HG03280 (cell line): Measurements from ENCODE around the gene FBXO41.

Experiments
- ATAC-seq: cut with Tn5 transposase; IDR thresholded peaks from one replicate; pipeline ENCODE4 v1.9.1; 2021; ENCODE audit warnings: mild to moderate bottlenecking, moderate library complexity; ENCODE audit not compliant: unreplicated experiment

The FBXO41 gene

DNA sequence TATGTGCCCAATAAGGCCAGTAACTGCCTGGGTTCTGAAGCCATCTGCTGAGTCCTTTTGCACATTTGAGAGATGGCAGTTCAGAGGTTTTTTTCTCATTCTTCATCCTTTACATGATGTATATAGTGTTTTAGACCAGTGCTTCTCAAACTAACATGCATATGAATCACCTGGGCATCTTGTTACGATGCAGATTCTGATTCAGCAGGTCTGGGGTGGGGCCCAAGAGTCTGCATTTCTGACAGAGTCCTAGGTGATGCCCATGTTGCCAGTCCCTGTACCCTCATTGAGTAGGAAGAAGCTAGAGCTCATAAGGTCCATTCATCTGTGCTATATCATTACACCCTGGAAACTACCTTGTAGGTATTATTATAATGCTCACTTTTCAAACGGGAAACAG, 66.5 kb downstream of the FBXO41 start:
- ATAC-seq = no peak

DNA sequence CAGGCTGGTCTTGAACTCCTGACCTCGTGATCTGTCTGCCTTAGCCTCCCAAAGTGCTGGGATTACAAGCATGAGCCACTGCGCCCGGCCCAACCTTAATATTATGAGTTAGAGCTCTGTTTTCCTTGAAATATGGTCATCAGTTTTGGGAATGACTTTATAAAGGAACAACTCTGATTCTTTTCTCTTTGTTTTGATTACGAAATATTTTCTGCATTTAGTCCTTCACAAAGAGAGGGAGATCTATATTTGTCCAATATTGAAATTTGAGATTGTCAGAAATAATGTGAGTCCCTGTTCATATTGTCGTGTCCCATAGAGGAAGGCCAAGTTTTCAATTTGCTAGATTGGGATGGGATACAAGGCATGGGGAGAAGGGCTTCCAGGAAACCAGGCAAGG, 67.1 kb downstream of the FBXO41 start:
- ATAC-seq = no peak

DNA sequence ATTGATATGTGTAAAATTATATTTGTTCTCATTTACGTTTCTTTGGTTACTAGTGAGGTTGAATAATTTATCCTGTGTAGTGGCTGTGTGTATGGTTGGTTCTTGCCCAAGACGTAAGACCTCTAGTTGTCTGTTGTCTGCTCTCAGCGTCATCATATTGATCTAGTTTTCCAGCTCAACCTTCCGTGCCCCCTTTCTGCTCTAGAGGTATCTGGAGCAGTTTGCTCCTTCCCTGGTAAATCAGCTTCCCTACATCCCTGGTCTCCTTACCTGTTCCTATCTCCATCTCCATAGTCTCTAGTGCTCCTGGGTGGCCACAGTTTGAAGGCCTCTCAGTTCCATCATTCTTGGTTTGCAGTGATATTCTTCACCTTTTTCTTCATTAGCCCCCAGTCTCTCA, 69.0 kb downstream of the FBXO41 start:
- ATAC-seq = no peak

DNA sequence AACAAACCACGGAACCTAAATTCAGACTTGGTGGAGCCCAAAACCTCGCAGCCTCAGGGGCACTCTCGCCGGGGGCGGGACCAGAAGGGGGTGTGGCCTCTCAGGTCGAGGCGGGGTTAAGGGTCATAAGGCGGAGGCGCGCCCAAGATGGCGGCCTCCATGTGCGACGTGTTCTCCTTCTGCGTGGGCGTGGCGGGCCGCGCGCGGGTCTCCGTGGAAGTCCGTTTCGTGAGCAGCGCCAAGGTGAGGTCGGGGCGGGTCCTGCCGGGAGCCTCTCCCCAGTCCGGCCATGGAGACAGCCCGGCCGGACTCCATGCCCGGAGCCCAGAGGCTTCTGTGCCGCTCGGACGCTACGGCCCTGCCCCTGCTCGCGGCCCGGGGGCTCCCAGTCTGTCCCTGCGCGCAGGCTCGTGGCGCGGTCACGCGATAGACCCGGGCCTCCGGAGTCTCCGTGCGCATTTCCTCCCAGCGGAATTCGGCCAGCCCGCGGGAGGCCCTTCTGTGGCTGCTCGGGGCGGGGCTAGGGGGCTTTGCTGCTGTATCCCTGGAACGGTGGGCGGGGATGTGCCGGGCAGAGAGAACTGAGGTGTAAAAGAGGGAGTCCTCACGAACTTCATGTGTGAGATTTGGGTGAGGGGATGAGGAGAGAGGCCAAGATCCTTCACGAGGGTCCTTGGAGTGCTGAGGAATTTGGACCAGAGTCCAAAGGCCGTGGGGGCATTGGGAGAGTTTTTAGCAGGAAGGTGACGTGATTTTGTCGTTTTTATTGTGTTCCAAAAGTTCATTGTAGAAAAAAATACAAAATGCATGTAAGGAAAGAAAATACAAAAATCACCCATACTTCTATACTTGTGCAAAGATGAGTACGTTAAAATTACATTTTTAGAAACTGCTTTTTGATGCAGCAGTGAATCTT, 69.9 kb downstream of the FBXO41 start, which contains the start of gene SMYD5:
Gene SMYD5, plus strand, starts transcription at position 126 of the 916 bp plus-strand sequence. Its CDS starts 22 bp downstream, at position 148.
- peak; percentile 91 for ATAC-seq

DNA sequence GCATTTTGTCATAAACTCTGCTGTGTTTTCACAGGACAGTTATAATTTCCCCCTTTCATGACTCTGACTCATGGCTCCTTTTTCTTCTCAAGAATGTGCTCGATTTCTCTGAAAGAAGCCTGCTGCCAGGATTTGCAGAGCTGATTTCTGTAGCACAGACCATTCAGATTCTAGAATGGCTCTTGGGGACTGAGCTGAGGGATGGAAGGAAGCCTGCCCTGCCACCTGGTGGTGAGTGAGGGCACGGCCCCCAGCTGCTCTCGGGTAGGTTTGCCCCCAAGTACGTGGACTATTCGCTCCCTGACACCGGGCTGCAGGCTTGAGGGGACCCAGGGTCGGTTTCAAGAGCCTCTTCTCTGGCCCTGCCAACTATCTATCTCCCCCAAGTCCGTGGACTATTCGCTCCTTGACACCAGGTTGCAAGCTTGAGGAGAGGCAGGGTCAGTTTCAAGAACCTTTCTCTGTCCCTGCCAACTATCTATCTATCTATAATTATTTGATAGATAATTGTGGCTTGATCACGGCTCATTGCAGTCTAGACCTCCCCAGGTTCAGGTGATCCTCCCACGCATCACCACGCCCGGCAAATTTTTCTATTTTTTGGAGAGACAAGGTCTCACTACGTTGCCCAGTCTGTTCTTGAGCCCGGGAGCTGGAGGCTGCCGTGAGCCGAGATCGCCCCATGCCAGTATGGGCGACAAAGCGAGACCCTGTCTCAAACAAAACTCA, 71.7 kb downstream of the FBXO41 start:
- peak; percentile 75 for ATAC-seq

DNA sequence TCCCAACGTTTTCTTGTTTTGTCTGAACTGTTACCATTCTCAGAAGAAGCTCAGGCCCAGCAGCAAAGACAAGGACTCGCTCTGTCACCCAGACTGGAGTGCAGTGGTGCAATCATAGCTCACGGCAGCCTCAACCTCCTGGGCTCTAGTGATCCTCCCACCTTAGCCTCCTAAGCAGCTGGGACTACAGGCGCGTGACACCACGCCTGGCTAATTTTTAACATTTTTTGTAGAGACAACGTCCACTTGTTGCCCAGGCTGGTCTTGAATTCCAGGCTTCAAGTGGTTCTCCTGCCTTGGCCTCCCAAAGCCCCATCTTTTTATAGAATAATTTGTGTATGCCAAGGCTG, 72.2 kb downstream of the FBXO41 start:
- no peak for ATAC-seq

DNA sequence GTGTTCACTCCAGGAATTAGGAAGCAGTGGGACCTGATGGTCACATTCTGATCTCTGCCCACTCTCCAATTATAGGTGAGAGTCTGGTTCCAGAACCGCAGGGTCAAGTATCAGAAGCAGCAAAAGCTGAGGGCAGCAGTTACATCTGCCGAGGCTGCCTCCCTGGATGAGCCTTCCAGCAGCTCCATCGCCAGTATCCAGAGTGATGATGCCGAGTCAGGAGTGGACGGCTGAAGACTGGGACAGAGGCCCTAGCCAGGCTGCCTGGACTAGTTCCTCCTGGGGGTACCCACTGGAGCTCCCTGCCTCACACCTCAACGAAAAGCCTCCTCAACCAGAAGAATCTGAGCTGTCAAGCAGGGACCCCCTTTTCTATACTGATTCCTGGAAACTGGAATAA, 73.6 kb downstream of the FBXO41 start:
- no peak for ATAC-seq

DNA sequence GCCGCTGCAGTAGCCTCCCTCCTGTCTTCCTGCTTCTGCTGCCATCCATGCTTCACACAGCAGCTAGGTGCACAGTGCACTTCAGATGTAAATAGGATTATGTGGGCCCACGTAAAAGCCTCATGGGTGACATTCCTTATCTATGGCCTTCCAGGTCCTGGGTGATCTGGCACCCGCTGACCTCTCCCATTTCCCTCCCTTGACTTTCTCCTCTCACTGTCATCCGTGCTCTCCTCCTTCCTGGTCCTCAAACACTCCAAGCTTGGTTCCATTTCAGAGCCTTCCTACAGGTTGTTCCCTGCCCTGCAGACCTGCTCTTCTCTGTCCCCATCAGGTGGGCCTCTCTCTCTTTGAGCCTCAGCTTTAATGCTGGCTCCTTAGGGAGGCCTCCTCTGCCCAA, 74.3 kb downstream of the FBXO41 start:
- no peak for ATAC-seq

DNA sequence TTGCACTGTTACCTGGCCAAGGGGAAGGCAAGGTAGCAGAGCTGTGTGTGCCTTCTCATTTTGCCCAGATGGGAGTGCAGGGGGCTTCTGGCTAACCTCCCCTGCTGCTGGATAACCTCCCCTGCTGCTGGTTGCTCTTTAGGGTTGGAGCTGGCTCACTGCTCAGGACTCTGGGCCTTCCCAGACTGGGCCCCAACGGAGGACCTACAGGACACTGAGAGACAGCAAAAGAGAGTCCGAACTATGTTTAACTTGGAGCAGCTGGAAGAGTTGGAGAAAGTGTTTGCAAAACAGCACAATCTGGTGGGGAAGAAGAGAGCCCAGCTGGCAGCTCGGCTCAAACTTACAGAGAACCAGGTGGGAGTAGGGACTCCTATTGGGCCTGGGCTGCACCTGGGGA, 76.0 kb downstream of the FBXO41 start:
- ATAC-seq = no peak

DNA sequence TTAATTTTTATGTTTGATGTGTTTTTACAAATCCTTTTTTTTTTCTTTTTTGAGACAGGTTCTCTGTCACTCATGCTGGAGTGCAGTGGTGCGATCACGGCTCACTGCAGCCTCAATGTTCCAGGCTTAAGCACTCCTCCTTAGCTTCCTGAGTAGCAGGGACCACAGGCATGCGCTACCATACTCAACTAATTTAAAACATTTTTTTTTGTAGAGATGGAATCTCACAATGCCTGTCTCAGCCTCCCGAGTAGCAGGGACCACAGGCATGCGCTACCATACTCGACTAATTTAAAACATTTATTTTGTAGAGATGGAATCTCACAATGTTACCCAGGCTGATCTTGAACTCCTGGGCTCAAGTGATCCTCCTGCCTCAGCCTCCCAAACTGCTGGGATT, 78.7 kb downstream of the FBXO41 start:
- no peak for ATAC-seq
